Activated B cell treated with CpG ODN at 0.5 μM for 24 hours (primary cell): ENCODE data around the gene MATK. TPM values are rescaled to one million over a fixed set of nuclear protein-coding genes. Genes with fewer than 3 reads are reported as not detected.

Source experiments
- ATAC-seq: fragments of 200-7000 bp; cut with Tn5 transposase; one replicate; pipeline ENCODE4 v1.10.0; 2021; ENCODE audit warnings: low read depth, mild to moderate bottlenecking, moderate library complexity
- CTCF ChIA-PET: fragments of 350-600 bp; sonication (Branson Sonifier 250); formaldehyde crosslinking; loops from one replicate; lab custom pipeline; 2021; ENCODE audit warnings: antibody characterized with exemption; lab: Charles Lee
- POLR2A ChIA-PET: fragments of 350-600 bp; sonication (Branson Sonifier 250); formaldehyde crosslinking; loops from one replicate; lab custom pipeline; 2021; ENCODE audit warnings: antibody characterized with exemption; lab: Charles Lee
- DNase-seq: peaks from one replicate; pipeline ENCODE4 v3.0.0; 2022
- H3K27ac Mint-ChIP-seq: one replicate; pipeline ENCODE4 v1.8.0; 2020; ENCODE audit warnings: mixed read lengths
- H3K27me3 Mint-ChIP-seq: one replicate; pipeline ENCODE4 v1.8.0; 2021; ENCODE audit warnings: mixed read lengths
- H3K36me3 Mint-ChIP-seq: one replicate; pipeline ENCODE4 v1.8.0; 2021; ENCODE audit warnings: low read depth, mixed read lengths
- H3K4me1 Mint-ChIP-seq: one replicate; pipeline ENCODE4 v1.8.0; 2021; ENCODE audit warnings: mixed read lengths
- H3K4me3 Mint-ChIP-seq: one replicate; pipeline ENCODE4 v1.8.0; 2020; ENCODE audit warnings: mild to moderate bottlenecking, mixed read lengths
- H3K9me3 Mint-ChIP-seq: one replicate; pipeline ENCODE4 v1.8.0; 2020; ENCODE audit warnings: mixed read lengths
- intact Hi-C: fragments of 100-400 bp; cut with micrococcal nuclease; formaldehyde crosslinking; loops from one replicate; pipeline ENCODE4 v1.15.1; 2024
- total RNA-seq: library from RNA; stranded (reverse); gene quantifications from 2 replicates; pipeline ENCODE4 v1.2.3, GENCODE V29; 2022
- TF ChIP-seq, protein P1 (sequence below): fragments of 200-600 bp; IDR thresholded peaks from one replicate; pipeline ENCODE4 v1.8.0; 2022; ENCODE audit warnings: antibody characterized with exemption, mild to moderate bottlenecking

The MATK gene
- total RNA-seq, 1 donor from 2014 or later: 4.8 TPM

DNA sequence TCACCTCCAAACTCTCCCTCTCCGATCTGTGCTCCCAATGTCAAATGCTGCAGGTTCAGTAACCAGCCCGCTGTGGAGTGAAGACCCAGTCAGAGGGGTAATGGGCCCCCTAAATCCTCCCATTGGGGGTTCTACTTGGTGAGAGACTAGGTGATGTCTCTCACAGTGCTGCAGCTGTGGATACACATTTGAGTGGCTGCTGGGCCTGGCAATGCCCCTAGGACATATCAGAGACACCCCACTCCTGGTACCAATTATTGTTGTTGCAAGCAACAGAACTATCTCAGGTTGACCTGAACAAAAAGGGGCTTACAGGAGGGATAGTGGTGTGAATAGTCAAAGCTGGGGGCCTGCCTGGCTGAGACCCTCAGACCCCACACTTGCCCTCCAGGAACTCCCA is 4.6 kb downstream of the MATK start:
- Mint-ChIP-seq H3K4me1 (peaks cover 14% of the 10 kb centered on the region), H3K27ac (no peak overlapping the region), H3K27me3 (peaks cover 4% of the 10 kb centered on the region), H3K4me3 (no peak overlapping the region), H3K9me3 (peaks cover 13% of the 10 kb centered on the region), H3K36me3 (peaks cover 10% of the 10 kb centered on the region)
- TF ChIP-seq, protein P1, sequence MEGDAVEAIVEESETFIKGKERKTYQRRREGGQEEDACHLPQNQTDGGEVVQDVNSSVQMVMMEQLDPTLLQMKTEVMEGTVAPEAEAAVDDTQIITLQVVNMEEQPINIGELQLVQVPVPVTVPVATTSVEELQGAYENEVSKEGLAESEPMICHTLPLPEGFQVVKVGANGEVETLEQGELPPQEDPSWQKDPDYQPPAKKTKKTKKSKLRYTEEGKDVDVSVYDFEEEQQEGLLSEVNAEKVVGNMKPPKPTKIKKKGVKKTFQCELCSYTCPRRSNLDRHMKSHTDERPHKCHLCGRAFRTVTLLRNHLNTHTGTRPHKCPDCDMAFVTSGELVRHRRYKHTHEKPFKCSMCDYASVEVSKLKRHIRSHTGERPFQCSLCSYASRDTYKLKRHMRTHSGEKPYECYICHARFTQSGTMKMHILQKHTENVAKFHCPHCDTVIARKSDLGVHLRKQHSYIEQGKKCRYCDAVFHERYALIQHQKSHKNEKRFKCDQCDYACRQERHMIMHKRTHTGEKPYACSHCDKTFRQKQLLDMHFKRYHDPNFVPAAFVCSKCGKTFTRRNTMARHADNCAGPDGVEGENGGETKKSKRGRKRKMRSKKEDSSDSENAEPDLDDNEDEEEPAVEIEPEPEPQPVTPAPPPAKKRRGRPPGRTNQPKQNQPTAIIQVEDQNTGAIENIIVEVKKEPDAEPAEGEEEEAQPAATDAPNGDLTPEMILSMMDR: no peak
- intact Hi-C loops: no loop called here
- CTCF ChIA-PET: no interaction called here
- POLR2A ChIA-PET: no interaction called here
- no peak for DNase-seq
- no peak for ATAC-seq

DNA sequence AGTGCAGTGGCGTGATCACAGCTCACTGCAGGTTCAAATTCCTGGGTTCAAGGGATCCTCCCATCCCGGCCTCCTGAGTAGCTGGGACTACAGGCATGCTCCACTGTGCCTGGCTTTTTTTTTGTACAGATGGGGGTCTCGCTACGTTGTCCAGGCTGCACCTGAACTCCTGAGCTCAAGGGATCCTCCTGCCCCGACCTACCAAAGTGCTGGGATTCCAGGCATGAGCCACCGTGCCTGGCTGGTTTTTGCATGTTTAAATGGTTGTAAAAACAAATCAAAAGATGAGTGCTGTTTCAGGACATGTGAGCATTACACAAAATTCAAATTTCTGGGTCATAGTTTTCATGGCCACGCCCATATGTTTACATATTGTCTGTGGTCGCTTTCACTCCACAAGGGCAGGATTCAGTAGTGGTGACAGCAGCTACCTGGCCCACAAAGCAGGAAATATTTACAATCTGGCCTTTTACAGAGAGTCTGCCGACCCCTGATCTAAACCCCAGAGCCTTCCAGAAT is 5.3 kb downstream of the MATK start:
- POLR2A ChIA-PET: interaction anchor here (0.7 kb wide), 1 partner anchor 18 kb away, joined by 3 read pairs; the partner anchor contains the start of gene MRPL54
- TF ChIP-seq, protein P1: no peak
- no peak for ATAC-seq
- H3K4me3 Mint-ChIP-seq: no peak overlapping the region
- DNase-seq: no peak
- H3K36me3 Mint-ChIP-seq: peaks cover 10% of the 10 kb centered on the region
- H3K27ac Mint-ChIP-seq: no peak overlapping the region
- peaks cover 13% of the 10 kb centered on the region for H3K4me1 Mint-ChIP-seq
- CTCF ChIA-PET: no interaction called here
- intact Hi-C loops: no loop called here
- H3K27me3 Mint-ChIP-seq: peaks cover 4% of the 10 kb centered on the region
- H3K9me3 Mint-ChIP-seq: peaks cover 13% of the 10 kb centered on the region

DNA sequence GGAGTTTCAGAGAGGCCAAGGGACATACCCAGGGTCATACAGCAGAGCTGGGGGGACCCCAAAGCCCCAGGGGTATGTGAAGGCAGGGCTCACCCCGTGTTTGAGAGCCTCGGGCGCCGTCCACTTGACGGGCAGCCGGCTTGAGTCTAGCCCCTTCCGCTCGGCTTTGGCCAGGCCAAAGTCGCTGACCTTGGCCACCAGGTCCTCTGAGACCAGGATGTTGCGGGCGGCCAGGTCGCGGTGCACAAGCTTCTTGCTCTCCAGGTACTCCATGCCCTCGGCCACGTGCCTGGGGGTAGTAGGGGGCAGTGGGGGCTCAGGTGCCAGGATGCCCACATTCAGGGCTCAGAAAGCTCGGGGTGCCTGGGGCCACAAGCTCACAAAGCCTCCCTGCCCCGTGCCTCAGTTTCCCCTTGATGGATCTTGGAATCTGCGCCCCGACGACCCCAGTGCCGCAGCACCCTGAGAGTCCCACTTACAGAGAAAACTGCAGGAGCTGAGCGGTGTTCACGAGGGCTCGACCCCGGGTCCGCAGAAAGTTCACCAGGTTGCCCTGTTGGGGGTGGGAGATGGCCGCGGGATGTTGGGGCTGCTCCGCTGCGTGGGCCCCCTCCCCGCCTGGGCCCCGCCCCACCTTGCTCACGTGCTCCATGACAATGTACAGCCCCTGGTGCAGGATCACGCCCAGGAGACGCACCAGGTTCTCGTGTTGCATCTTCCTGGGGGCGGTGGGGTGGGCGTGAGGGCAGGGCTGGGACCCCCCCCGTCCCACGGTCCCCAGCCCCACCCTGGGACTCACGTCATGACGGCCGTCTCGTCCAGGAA is 7.1 kb downstream of the MATK start:
- intact Hi-C loops: no loop called here
- ChIA-PET POLR2A (interaction anchor here (0.7 to 1.7 kb wide), 2 partner anchors 17 to 69 kb away, joined by 3 to 6 read pairs; partner anchors contain the start of gene MRPL54), CTCF (no interaction called here)
- ATAC-seq (no peak), DNase-seq (no peak)
- TF ChIP-seq, protein P1: no peak
- H3K4me1 Mint-ChIP-seq: no peaks in the 10 kb centered on the region
- peaks cover 10% of the 10 kb centered on the region for H3K36me3 Mint-ChIP-seq
- peaks cover 13% of the 10 kb centered on the region for H3K9me3 Mint-ChIP-seq
- no peaks in the 10 kb centered on the region for H3K27me3 Mint-ChIP-seq
- H3K4me3 Mint-ChIP-seq: no peak overlapping the region
- no peak overlapping the region for H3K27ac Mint-ChIP-seq

DNA sequence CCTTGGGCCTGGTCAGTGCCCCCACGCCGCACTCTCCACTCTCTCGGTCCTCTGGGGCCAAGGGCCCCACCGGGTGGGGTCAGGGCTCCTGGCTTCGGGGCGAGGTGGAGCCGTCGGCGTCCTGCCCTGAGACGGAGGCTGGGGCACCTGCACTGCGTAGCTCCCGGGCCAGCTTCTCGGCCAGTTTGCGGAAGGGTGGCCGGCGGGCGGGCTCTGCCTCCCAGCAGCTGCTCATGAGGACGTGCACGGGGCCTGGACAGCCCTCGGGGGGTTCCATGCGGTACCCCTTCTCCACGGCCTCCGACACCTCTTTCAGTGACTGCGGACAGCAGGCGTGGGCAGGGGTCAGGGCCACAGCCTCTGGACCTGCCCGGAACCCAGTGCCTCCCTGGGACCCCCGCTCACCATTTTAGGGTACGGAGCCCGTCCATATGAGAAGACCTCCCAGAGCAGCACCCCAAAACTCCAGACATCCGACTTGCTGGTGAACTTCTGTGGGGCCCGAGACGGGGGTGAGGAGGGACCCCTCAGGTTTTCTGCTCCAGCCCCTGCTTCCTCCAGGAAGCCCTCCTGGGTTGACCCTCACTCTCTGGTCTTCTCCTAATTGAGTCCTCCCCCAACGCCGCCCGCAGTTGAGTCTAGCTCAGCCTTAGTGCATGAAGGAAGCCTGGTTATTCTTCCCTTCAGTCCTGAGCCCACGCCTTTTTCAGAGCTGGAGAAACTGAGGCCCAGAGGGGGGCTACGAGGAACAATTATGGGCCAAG is 7.9 kb downstream of the MATK start:
- DNase-seq: no peak
- intact Hi-C loops: no loop called here
- ChIA-PET CTCF (no interaction called here), POLR2A (interaction anchor here (0.7 to 1.7 kb wide), 2 partner anchors 16 to 70 kb away, joined by 3 to 6 read pairs; partner anchors contain the start of gene MRPL54)
- no peak for ATAC-seq
- TF ChIP-seq, protein P1: no peak
- H3K36me3 Mint-ChIP-seq: peaks cover 10% of the 10 kb centered on the region
- H3K4me3 Mint-ChIP-seq: no peak overlapping the region
- H3K4me1 Mint-ChIP-seq: no peaks in the 10 kb centered on the region
- no peaks in the 10 kb centered on the region for H3K27me3 Mint-ChIP-seq
- H3K9me3 Mint-ChIP-seq: peaks cover 13% of the 10 kb centered on the region
- no peak overlapping the region for H3K27ac Mint-ChIP-seq
